ENCODE data around the gene PPP1R14C.

The PPP1R14C gene

DNA sequence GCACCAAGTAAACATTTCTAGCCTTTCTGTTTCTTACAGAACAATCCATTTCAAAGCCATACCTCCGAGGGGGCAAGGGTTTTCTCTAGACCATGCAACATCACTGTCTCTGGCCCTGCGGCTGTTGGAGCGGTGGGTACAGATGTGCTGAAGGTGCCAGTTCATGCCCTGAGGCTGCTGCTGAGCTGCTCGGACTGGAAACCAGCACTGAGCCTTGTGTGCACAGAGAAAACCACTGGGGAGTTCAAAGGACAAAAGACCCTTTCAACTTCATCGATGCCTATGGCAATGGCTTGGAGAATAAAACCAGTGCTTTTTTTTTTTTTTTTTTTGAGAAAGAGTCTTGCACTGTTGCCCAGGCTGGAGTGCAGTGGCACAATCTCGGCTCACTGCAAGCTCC, 132.6 kb downstream of the PPP1R14C start:
- DNase-seq: no peak

DNA sequence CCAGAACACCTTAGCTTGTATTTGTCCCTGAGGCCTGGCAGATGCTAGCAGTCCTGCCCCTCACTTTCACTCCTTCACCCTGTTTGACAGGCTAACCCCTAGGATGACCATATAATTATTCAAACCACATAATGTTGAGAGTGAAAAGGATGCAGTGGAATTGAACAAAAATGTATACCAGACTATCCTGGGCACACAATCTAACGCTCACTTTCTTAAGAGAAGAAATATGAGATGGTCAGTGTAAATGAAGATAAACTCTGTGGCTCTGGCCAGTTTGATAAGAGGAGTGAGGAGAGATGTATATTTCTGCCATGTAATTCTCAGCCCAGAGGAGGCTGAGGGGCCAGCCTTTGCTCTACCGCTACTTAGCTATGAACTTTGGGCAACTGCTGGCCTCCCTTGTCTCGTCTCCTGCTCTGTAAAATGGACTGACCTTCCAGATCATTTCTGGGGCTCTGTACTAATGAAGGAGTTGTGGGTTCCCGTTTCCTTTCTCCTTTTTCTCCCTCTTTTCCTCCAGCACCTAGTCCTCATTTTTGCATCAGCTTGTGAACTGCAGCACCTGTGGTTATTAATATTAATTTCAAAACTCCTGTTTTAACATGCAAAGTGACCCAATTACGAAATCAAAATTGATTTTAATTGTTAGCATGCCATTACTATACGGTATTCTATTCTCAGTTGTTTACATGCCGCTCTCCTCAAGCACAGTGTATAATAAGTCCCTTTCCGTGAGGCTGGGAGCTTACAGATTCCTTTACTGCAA, 133.5 kb downstream of the PPP1R14C start:
- no peak for DNase-seq

DNA sequence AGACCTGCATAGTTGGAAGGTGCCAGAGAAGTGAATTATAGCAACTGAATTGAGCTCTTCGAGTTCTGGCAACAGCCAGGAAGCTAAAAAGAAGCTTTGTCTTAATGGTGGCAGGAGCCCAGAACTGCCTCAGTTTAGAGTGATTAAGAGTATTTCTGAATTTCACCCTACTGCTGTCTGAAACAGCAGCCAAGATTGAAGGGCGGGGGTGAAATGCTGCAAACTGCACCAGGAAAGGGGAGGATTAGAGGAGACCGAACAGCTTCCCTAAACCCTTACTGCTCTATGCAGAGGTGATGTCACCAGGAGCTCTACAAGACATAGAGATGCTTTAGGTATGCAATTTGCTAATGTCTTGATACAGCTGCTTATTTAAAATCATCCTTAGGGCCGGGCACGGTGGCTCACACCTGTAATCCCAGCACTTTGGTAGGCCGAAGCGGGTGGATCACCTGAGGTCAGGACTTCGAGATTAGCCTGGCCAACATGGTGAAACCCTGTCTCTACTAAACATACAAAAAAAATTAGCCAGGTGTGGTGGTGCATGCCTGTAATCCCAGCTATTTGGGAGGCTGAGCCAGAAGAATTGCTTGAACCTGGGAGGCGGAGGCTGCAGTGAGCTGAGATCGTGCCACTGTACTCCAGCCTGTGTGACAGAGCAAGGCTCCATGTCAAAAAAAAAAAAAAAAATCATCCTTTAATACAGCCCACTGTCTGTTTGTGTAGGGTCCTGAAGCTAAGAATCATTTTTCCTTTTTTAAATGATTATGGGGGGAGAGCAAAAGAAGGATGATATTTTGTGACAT, 134.3 kb downstream of the PPP1R14C start:
- DNase-seq: no peak

DNA sequence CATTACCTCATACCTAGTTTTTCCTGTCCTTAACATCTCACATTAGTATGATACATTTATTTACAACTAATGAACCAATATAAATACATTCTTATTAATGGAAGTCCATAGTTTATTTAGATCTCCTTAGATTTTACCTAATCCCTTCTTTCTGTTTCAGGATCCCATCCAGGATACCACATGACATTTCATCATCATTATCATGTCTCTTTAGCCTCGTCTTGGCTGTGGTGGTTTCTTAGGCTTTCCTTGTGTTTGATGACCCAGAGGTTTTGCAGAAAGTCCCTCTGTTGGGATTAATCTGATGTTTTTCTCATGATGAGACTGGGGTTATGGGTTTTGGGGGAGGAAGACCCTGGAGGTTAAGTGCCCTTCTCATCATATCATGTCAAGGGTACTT, 136.7 kb downstream of the PPP1R14C start:
- DNase-seq: no peak

DNA sequence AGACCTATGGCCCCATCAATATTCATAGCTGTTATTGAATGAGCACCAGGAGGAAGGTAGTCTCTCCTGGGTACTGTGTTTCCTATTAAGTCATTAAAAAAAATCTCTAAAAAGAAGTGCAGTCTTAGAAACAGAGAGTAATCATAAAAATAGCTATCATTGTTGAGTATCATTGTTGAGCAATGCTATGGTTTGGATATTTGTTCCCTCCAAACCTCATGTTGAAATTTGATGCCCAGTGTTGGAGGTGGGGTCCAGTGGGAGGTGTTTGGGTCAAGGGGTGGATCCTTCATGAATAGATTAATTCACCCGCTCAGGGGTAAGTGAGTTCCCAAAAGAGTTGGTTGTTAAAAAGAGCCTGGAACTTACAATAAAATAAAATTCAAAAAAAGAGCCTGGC, 137.9 kb downstream of the PPP1R14C start:
- DNase-seq: no peak

DNA sequence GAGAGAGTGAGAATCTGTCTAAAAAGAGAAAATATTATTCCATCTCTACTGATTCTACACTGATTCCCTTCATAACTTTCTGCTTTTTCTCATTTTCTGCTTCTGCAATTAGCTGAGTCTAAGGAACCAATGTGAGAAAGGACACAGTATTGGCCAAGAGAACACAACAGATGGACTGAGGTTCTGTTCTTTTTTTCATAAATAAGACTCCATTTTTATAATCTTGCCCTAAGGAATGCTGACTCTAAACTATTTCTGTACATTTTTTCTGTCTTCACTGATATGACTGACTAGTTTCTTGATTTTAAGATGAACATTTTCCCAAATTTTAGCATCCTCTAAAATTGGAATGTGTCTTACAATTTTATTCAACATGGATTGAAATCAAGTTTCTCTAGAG, 138.9 kb downstream of the PPP1R14C start:
- no peak for DNase-seq

DNA sequence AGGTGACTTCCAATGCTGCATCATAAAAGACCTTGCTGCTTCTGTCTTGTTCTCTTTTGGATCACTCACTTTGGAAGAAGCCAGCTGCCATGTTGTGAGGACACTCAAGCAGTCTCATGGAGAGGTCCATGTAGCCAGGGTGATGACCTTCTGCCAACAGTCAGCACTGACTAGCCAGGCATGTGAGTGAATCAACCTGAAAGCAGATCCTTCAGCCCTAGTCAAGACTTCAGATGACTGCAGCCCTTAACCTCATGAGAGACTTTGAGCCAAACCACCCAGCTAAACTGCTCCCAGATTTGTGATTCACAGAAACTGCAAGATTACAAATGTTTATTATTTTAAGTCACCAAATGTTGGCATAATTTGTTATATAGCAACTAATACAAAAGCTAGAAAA, 140.0 kb downstream of the PPP1R14C start:
- DNase-seq: no peak

DNA sequence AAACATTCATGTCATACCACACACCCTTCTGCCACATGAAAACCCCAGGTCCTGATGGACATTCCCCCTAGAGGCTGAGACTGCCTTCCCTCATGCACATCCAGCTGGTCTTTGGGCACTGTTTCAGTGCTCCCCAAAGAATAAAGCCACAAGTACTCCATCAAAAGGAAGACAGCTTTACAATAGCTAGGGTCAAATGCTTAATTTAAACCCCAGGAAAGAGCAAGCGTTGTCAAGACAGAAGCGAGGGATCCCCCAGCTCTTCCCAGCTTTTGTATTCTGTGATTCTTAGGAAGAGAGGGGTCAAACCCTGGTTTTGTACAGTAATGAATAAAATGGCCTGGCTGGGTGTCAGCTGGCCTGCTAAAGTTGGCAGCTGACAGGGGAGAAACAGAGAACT, 143.6 kb downstream of the PPP1R14C start:
- no peak for DNase-seq

DNA sequence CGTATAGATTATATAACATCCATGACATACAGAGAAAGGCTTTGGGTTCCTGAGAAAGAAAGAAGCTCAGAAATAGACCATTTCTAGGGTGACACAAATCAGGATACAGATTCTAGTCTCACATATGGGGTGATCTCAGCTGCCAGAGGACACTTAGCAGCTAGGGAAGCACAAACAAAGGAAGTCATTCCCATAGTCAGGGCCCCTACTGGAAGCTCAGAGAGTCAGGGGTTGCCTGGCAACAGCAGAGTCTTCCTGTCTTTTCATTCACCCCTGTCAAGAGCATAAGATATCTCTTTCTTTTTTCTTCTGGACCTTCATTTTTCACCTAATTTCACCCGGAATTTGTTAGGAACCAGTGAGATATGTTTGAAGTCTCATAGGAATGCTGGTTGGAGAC, 144.1 kb downstream of the PPP1R14C start:
- DNase-seq: no peak

DNA sequence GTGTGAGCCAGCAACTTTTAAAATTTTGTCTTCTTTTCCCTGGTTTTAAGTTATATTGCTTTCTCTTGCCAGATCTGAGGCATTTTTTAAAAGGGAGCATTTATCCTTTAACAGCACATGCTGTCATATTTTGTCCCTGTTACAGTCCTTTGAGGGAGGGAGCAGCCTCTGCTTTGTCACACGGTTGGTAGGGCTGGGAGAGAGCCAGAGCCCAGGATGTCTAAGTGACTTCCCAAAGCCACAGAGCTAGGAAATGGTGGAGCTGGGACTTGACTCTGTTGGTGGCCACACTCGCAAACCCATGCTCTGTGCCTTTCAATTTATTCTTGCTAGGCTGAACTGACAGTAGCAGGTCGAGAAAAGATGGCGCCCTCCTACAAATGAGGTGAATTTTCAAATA, 145.6 kb downstream of the PPP1R14C start:
- DNase-seq: no peak

DNA sequence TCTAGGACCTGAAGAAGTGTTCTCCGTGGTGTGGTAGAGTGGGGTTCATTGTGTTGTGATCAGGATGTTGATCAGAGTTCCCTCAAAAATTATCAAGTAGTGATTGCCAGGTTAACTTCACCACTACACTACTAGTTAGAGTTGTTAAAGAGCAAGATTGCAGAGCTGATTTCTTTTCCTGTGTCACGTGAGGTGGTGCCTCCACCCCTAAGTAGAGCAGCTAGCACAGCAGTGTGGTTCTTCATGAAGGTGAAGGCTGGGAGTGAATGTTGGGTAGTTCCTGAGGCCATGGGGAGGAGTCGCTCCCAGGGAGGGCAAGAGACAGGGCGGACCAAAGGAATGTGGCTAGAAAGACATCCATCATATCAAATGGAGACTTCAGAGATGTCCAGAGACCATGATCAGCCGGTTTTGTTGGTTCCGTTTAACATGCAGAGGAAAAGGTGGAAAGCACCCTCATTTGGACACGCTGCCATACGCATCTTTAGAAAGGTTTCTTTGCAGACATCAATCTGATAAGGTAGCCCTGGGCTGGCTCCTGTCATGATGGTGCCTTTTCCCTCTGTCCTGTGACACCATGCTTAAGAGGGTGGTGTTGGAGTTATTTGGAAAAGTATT, 146.7 kb downstream of the PPP1R14C start:
- DNase-seq: no peak

DNA sequence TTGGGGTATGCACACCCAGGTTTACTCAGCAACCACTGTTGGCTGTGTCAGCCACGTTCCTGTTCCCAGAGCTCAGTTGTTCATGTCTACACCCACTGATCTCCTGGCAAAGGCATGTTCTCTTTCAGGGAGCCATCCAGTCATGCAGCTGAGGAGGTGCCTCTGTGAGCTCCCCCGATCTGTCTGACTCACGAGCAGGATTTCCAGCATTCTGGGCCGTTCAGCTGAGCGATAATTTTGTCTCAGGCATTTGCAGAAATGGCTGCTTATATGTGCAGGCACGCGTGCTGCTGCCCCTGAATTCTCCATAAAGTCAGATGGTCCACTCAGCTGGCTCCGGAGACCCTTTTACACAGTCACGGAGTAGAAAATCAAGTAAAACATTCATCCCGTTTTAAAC, 147.6 kb downstream of the PPP1R14C start:
- no peak for DNase-seq

DNA sequence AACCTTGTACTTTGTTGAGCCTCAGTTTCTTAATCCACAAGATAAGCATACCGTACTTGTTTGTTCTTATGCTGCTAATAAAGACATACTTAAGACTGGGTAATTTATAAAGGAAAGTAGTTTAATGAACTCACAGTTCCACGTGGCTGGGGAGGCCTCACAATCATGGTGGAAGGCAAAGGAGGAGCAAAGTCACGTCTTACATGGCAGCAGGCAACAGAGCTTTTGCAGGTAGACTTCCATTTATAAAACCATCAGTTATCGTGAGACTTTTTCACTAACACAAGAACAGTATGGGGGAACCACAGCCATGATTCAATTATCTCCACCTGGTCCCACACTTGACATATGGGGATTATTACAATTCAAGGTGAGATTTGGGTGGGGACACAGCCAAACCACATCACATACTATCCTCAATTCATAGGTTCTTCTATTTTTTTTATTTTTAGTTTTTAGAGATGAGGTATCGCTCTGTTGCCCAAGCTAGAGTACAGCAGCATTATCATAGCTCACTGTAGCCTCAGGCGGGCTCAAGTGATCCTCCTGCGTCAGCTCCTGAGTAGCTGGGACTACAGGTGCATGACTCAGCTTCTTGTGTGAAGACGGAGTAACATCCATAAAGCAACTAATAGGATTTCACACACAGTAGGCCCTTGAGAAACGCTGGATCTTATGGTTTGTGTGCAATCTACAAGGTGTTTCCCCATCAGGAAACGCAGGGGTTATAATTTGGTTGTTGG, 149.3 kb downstream of the PPP1R14C start:
- no peak for DNase-seq

DNA sequence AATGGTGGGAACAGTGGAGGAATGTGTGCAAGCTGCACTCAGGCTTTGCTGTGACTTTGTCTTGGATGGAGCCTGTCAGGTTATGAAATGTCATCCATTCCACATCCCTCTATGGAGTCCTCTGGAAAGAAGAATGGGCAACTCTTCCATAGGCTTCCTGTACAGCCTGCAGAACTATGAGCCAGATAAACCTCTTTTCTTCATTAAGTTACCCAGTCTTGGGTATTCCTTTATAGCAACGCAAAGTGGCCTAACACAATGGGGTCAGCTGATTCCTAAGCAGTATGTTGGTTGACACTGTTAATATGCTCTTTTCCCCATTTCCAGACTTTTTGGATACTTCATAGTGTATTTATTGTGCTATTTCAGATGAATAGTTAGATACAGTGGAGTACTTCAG, 150.2 kb downstream of the PPP1R14C start:
- no peak for DNase-seq

DNA sequence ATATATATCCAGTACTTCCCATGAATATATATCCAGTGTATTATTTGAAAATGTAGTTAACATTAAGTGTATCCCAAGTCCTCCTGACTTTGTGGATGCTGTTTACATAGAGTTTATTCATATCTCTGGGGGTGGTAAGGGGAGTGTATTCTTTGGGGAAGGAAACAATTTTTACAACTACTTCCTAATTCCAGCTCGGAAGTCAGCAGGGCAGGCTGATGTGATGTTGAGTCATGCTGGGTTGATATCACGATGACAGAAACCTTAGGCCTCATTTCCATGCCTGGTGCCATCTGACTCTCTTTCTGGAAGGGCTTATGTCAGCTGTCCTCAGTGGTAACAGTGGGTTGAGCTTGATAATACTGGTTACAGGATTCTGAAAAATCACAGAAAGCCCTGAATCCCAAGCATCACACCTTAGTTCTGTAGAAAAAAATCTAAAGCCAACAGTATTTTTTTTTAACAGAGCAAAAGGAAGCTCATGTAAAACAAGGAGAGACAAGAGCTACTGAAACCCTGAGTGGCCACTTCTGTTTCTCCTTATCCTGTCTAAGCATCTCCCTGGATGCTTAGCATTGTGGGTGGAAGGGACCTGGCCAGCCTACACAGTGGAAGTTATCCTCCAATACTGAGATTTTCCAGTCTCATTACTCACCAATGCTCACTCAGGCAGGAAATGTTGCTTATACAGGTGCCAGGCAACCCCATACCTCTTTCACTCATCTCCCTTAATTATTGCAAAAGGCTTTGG, 150.8 kb downstream of the PPP1R14C start:
- no peak for DNase-seq

DNA sequence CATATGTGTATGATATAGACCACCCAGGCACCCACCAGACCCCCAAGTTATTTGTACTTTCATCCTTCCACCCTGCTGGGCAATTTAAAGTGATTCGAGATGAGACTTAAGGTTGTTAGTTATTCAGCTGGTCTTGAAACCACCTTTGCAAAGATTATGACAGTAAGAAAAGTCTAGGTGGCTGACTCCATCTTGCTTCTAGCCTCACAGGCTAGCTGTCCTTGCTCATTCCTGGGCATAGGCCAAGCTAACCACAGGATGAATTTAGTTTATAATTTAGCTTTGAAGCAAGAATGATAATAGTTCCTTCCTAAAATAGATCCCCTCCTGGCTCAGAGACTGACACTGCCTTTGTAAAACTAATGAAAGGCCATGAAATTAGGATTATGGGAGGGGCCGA, 154.0 kb downstream of the PPP1R14C start:
- no peak for DNase-seq

DNA sequence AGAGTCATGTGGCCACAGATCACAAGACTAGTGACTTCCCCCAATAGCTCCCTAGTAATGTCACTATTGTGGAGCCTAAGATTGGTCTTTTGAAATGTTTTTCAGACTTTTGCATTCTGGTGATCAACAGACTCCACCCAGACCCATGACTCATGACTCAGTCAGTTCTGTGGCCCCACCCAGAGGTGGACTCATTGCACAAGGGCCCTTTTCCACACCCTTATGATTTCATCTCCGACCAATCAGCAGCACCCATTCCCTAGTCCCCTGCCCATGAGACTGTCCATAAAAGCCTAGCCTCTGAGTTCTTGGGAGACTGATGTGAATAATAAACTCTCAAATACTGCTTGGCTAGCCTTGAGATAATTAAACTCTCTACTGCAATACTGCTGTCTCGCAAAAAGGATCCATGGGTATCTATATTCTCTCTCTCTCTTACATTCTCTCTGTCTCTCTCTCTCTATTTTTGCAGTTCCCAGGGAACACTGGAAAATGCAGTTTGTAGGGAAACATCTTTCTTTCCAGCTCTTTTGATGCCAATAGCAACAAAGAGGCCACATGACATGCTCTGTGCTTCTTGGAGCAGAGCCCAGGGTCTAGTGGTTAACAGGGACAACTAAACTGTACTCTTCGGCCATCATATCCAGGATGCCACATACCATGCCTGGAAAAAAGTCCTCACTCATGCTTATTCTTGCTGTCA, 154.6 kb downstream of the PPP1R14C start:
- DNase-seq: no peak

DNA sequence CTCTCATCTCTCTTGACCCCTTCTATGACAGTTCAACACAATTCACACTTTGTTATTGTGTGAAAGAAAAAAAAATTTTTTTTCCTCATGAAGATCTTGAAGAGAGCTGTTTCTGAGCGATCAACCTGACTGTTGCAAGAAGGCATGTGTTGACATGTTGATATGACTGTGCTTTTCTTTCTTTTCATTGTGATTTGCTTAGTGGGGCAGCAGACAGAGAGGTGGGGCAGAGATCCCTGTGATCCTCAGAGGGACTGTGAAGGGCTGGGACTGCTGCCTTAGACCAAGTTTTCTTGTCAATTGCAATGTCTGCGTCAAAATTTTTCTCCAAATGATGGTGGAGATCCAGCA, 155.2 kb downstream of the PPP1R14C start:
- DNase-seq: no peak

DNA sequence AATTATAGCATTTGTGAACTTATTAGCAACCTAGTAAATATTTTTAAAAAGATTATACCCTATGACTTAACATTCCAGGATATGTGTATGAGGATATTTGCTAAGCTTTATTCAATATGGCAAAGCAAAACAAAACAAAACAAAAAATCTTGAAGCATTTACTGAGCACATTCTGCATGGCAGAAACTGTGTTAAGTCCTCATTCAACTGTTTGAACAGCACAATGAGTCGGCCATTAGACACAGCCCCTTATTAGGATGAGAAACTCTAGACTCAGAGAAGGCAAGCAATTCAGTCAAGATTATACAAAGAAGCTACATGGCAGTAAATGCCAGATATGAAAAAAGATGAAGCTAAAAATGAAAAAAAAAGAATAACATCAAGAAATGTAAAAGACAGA, 155.8 kb downstream of the PPP1R14C start:
- DNase-seq: no peak
